C4-2B (cell line): Measurements from ENCODE around the gene SCN5A.

Source experiments
- ZFX ChIP-seq: fragments of 450-650 bp; IDR thresholded peaks from 2 replicates; pipeline ENCODE4 v1.6.1; 2017
- TF ChIP-seq, protein P1 (sequence below): fragments of 450-650 bp; conservative IDR thresholded peaks from 2 replicates; pipeline ENCODE4 v1.5.1; 2017; ENCODE audit warnings: mild to moderate bottlenecking

DNA sequence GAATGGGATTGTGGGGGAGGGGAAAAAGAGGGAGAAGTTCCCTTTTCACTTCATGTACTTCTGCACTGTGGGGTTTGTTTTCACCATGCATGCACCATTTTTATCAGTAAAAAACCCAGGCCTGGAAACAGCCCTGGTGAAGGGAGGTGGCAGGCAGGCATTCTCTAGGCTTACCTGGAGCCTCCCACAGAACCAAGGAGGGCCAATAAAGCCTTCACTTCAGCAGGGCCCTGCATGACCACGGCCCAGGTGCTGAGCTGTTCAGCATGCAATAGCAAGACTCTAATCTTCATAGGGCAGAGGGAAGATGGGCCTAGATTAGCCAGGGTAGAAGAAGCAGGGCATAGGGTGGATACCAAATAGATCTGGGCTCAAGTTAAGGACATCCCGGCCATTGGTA, 49.6 kb downstream of the SCN5A start:
- TF ChIP-seq ZFX: no peak
- TF ChIP-seq, protein P1, sequence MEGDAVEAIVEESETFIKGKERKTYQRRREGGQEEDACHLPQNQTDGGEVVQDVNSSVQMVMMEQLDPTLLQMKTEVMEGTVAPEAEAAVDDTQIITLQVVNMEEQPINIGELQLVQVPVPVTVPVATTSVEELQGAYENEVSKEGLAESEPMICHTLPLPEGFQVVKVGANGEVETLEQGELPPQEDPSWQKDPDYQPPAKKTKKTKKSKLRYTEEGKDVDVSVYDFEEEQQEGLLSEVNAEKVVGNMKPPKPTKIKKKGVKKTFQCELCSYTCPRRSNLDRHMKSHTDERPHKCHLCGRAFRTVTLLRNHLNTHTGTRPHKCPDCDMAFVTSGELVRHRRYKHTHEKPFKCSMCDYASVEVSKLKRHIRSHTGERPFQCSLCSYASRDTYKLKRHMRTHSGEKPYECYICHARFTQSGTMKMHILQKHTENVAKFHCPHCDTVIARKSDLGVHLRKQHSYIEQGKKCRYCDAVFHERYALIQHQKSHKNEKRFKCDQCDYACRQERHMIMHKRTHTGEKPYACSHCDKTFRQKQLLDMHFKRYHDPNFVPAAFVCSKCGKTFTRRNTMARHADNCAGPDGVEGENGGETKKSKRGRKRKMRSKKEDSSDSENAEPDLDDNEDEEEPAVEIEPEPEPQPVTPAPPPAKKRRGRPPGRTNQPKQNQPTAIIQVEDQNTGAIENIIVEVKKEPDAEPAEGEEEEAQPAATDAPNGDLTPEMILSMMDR: no peak
